T-cell (primary cell): ENCODE results near the gene TBC1D16. TPM values are rescaled to one million over a fixed set of nuclear protein-coding genes. Genes with fewer than 3 reads are reported as not detected.

Experiments
- ATAC-seq, 4 experiments: fragments of 200-7000 bp in 3 of 4; fragments of 150-1000 bp in 1 of 4; cut with Tn5 transposase; replicated peaks in 1 of 4; 1 replicate in 3 of 4; 2 replicates in 1 of 4; pipeline ENCODE4 v1.10.0; 2021; ENCODE audit warnings: moderate library complexity in 3 of 4, mild to moderate bottlenecking in 2 of 4, moderate number of reproducible peaks in 1 of 4
- CTCF ChIA-PET, 2 donors: fragments of 300-600 bp; sonication (Branson Sonifier 250); formaldehyde crosslinking; loops; one replicate each; lab custom pipeline; 2022; ENCODE audit warnings: antibody characterized with exemption in 2 of 2; lab: Charles Lee
- POLR2A ChIA-PET, 2 donors: fragments of 300-600 bp; sonication (Branson Sonifier 250); formaldehyde crosslinking; loops; one replicate each; lab custom pipeline; 2022; ENCODE audit warnings: antibody characterized with exemption in 2 of 2; lab: Charles Lee
- DNase-seq, 35 experiments: peaks; one replicate each; pipeline versions ENCODE4 v3.0.0 to v3.0.0-alpha.2; 2013 to 2023
- H3K27ac ChIP-seq: one replicate; pipeline ENCODE4 v1.5.1; 2013; ENCODE audit warnings: low read length
- H3K27me3 ChIP-seq, 2 experiments: replicated peaks in 1 of 2; 1 replicate in 1 of 2; 2 replicates in 1 of 2; pipeline versions ENCODE4 v1.6.1 to v1.7.0; 2013; ENCODE audit warnings: low read length in 1 of 2, mixed read lengths in 1 of 2; ENCODE audit not compliant: control insufficient read depth in 2 of 2, insufficient read depth in 2 of 2; ENCODE audit errors: extremely low read depth in 1 of 2
- H3K36me3 ChIP-seq, 2 donors: 1 replicate in 1 of 2; 2 replicates in 1 of 2; pipeline versions ENCODE4 v1.6.1 to v1.7.0; 2013; ENCODE audit warnings: low read length in 1 of 2; ENCODE audit not compliant: control insufficient read depth in 2 of 2, insufficient read depth in 1 of 2; ENCODE audit errors: extremely low read depth in 1 of 2
- H3K4me1 ChIP-seq, 2 experiments: 1 replicate in 1 of 2; 2 replicates in 1 of 2; pipeline versions ENCODE4 v1.6.1 to v1.7.0; 2013; ENCODE audit warnings: low read length in 2 of 2, mixed read lengths in 1 of 2; ENCODE audit not compliant: insufficient read depth in 2 of 2, control insufficient read depth in 1 of 2; ENCODE audit errors: extremely low read depth in 1 of 2
- H3K4me3 ChIP-seq, 2 donors: 1 replicate in 1 of 2; 2 replicates in 1 of 2; pipeline versions ENCODE4 v1.5.1 to v1.7.0; 2013; ENCODE audit warnings: mild to moderate bottlenecking in 2 of 2, low read length in 1 of 2, moderate library complexity in 1 of 2; ENCODE audit not compliant: control insufficient read depth in 1 of 2; ENCODE audit errors: extremely low read depth in 1 of 2
- H3K9me3 ChIP-seq: 2 replicates; pipeline ENCODE4 v1.7.0; 2013
- H3K27ac Mint-ChIP-seq, 2 donors: one replicate each; pipeline ENCODE4 v1.8.0; 2020 to 2021; ENCODE audit warnings: mild to moderate bottlenecking in 2 of 2, mixed read lengths in 2 of 2
- H3K27me3 Mint-ChIP-seq, 2 donors: one replicate each; pipeline ENCODE4 v1.8.0; 2021 to 2022; ENCODE audit warnings: mixed read lengths in 2 of 2
- H3K36me3 Mint-ChIP-seq: one replicate; pipeline ENCODE4 v1.8.0; 2021; ENCODE audit warnings: mixed read lengths
- H3K4me1 Mint-ChIP-seq, 3 donors: one replicate each; pipeline ENCODE4 v1.8.0; 2020 to 2022; ENCODE audit warnings: mixed read lengths in 3 of 3, mild to moderate bottlenecking in 1 of 3
- H3K4me3 Mint-ChIP-seq, 3 donors: one replicate each; pipeline ENCODE4 v1.8.0; 2020 to 2022; ENCODE audit warnings: mild to moderate bottlenecking in 3 of 3, mixed read lengths in 3 of 3, moderate library complexity in 3 of 3
- H3K9me3 Mint-ChIP-seq, 3 donors: one replicate each; pipeline ENCODE4 v1.8.0; 2020 to 2022; ENCODE audit warnings: mixed read lengths in 3 of 3
- WGBS: methylation state at CpG from one replicate; pipeline ENCODE4 v1.1.5; 2013; ENCODE audit warnings: missing lambda C conversion rate; ENCODE audit not compliant: insufficient coverage; 5-methylcytosine and 5-hydroxymethylcytosine counted together
- total RNA-seq, 35 experiments: library from RNA in 6 of 35; stranded (reverse) in 6 of 35; fragments of 120-200 nt in 1 of 35; gene quantifications; one replicate each; pipeline versions ENCODE4 v1.2.1 to v1.2.4 and lab custom pipeline; 2013 to 2026

TBC1D16 gene
- total RNA-seq, 5 donors from 2014 or later (not counting 1 experiment from before 2014, with no cell fraction given) = 1.9 to 6.1 (median 3.4) TPM

DNA sequence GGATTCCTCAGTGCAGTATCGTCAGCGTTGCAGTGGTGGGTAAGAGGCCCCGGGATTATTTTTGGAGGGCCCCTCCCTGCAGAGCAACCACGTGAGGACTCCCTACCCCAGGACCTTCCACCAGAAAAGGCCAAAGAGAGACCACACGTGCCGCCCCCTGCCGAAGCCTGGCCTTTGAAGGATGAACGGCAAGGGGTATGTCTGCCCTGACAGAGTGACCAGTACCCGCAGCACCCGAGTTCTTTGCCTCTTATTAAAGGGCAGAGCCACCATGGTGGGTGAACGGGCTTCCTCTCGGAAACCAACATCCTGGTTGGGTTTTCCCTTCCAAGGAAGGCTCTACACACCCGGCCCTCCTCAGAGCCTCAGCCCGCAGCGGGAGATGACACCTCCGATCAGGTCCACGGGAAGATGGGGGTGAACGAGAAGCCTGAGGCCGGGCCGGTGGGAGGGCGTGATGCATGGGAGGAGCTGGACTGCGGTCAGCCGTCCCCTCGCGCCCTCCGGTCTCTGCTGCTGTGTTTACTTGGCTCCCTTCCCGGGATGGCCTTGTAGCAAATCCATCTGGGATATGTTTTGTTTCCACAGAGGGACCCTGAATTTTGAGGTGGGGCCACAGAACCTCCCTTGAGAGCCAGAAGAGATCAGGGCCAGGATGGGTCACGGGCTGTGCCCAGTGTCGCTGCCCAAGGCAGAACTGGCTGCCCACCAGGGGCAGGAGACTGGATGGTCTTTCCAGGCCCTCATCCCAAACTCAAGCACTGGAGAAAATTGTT is 49.1 kb downstream of the TBC1D16 start:
- Histone ChIP-seq H3K4me3 (no peak overlapping the region), H3K36me3 (no peaks in the 10 kb centered on the region), H3K4me1 (peaks cover 0 to 12% of the 10 kb centered on the region in 2 experiments), H3K9me3 (no peaks in the 10 kb centered on the region), H3K27me3 (peaks cover 0 to 22% of the 10 kb centered on the region in 2 experiments), H3K27ac (no peak overlapping the region)
- Mint-ChIP-seq H3K27ac (no peak overlapping the region), H3K36me3 (no peaks in the 10 kb centered on the region), H3K4me3 (no peak overlapping the region), H3K27me3 (no peaks in the 10 kb centered on the region), H3K9me3 (no peaks in the 10 kb centered on the region), H3K4me1 (peaks cover 6 to 12% (median 8%) of the 10 kb centered on the region in 3 donors)
- CTCF ChIA-PET = interaction anchor here in 1 of 2 donors (1.0 kb wide), 1 partner anchor 16 kb away, joined by 4 read pairs; no protein-coding TSS in a partner anchor
- no peak for DNase-seq
- ATAC-seq = no peak
- POLR2A ChIA-PET = no interaction called here
- whole genome bisulfite sequencing = 93% methylated on average over 19 of the region's 29 CpGs

GRCh38 chr17:79985943-79986391 is 49.7 kb downstream of the TBC1D16 start:
- H3K9me3 ChIP-seq = no peaks in the 10 kb centered on the region
- DNase-seq (no peak), ATAC-seq (no peak)
- no peaks in the 10 kb centered on the region for H3K36me3 Mint-ChIP-seq
- CTCF ChIA-PET = interaction anchor here in 1 of 2 donors (1.0 kb wide), 1 partner anchor 16 kb away, joined by 4 read pairs; no protein-coding TSS in a partner anchor
- peaks cover 0 to 19% of the 10 kb centered on the region in 2 experiments for H3K27me3 ChIP-seq
- no peak overlapping the region for H3K27ac Mint-ChIP-seq
- H3K4me3 Mint-ChIP-seq = no peak overlapping the region
- no peaks in the 10 kb centered on the region for H3K27me3 Mint-ChIP-seq
- H3K4me1 Mint-ChIP-seq = peaks cover 4 to 8% (median 6%) of the 10 kb centered on the region in 3 donors
- H3K27ac ChIP-seq = no peak overlapping the region
- WGBS = 83% methylated on average over 15 of the region's 15 CpGs
- POLR2A ChIA-PET = no interaction called here
- no peak overlapping the region for H3K4me3 ChIP-seq
- no peaks in the 10 kb centered on the region for H3K36me3 ChIP-seq
- no peaks in the 10 kb centered on the region for H3K9me3 Mint-ChIP-seq
- peaks cover 0 to 7% of the 10 kb centered on the region in 2 experiments for H3K4me1 ChIP-seq

- Histone ChIP-seq H3K4me3 (no peak overlapping the region), H3K27ac (no peak overlapping the region), H3K9me3 (no peaks in the 10 kb centered on the region), H3K4me1 (peaks cover 0 to 4% of the 10 kb centered on the region in 2 experiments), H3K36me3 (no peaks in the 10 kb centered on the region), H3K27me3 (peaks cover 0 to 14% of the 10 kb centered on the region in 2 experiments)
- POLR2A ChIA-PET = no interaction called here
- CTCF ChIA-PET = interaction anchor here in 1 of 2 donors (1.0 kb wide), 1 partner anchor 15 kb away, joined by 4 read pairs; no protein-coding TSS in a partner anchor
- Mint-ChIP-seq H3K4me1 (peaks cover 0 to 8% (median 6%) of the 10 kb centered on the region in 3 donors), H3K27me3 (no peaks in the 10 kb centered on the region), H3K36me3 (no peaks in the 10 kb centered on the region), H3K9me3 (no peaks in the 10 kb centered on the region), H3K4me3 (no peak overlapping the region), H3K27ac (no peak overlapping the region)
- ATAC-seq (no peak), DNase-seq (no peak)
- WGBS = 93% methylated on average over 16 of the region's 17 CpGs
These were observed 50.2 kb downstream of the TBC1D16 start for GRCh38 chr17:79985361-79985942.

DNA sequence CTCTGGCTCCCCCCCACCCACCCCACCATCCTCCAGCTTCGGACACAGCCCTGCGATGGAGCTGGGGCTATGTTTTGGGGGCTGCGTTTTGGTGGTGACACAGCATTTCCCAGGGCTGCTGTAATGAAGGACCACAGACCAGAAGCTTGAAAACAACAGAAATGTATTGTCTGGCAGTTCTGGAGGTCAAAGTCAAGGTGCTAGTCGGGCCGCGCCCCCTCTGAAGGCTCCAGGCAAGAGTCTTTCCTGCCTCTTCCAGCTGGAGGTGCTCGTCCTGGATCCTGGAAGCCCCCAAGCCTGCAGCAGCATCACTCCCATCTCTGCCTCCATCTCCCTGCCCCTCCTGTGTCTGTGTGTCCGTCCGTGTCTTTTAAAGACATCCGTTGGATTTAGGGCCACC is 50.8 kb downstream of the TBC1D16 start:
- DNase-seq (no peak), ATAC-seq (no peak)
- peaks cover 0 to 14% of the 10 kb centered on the region in 2 experiments for H3K27me3 ChIP-seq
- no peak overlapping the region for H3K4me3 Mint-ChIP-seq
- POLR2A ChIA-PET = no interaction called here
- WGBS = 79% methylated on average over 8 of the region's 10 CpGs
- CTCF ChIA-PET = interaction anchor here in 1 of 2 donors (0.6 kb wide), 1 partner anchor 144 kb away, joined by 3 read pairs; no protein-coding TSS in a partner anchor
- no peak overlapping the region for H3K27ac Mint-ChIP-seq
- no peaks in the 10 kb centered on the region for H3K36me3 ChIP-seq
- H3K27ac ChIP-seq = no peak overlapping the region
- H3K4me3 ChIP-seq = no peak overlapping the region
- H3K4me1 Mint-ChIP-seq = peaks cover 0 to 8% (median 6%) of the 10 kb centered on the region in 3 donors
- H3K36me3 Mint-ChIP-seq = no peaks in the 10 kb centered on the region
- H3K9me3 Mint-ChIP-seq = no peaks in the 10 kb centered on the region
- no peaks in the 10 kb centered on the region for H3K9me3 ChIP-seq
- H3K27me3 Mint-ChIP-seq = no peaks in the 10 kb centered on the region
- peaks cover 0 to 4% of the 10 kb centered on the region in 2 experiments for H3K4me1 ChIP-seq

- Mint-ChIP-seq H3K9me3 (no peaks in the 10 kb centered on the region), H3K27me3 (no peaks in the 10 kb centered on the region), H3K36me3 (no peaks in the 10 kb centered on the region), H3K4me3 (no peak overlapping the region), H3K27ac (no peak overlapping the region), H3K4me1 (peaks cover 0 to 8% (median 6%) of the 10 kb centered on the region in 3 donors)
- no peak overlapping the region for H3K4me3 ChIP-seq
- no peaks in the 10 kb centered on the region for H3K36me3 ChIP-seq
- H3K4me1 ChIP-seq = peaks cover 0 to 4% of the 10 kb centered on the region in 2 experiments
- no peaks in the 10 kb centered on the region for H3K9me3 ChIP-seq
- no peak for DNase-seq
- no peak overlapping the region for H3K27ac ChIP-seq
- ChIA-PET POLR2A (no interaction called here), CTCF (interaction anchor here (0.6 kb wide), 3 partner anchors 15 to 143 kb away, joined by 3 read pairs; no protein-coding TSS in a partner anchor)
- peaks cover 0 to 12% of the 10 kb centered on the region in 2 experiments for H3K27me3 ChIP-seq
- WGBS = 100% methylated on average over 3 of the region's 5 CpGs
- ATAC-seq = no peak
These were observed 51.4 kb downstream of the TBC1D16 start for GRCh38 chr17:79984045-79984840.

DNA sequence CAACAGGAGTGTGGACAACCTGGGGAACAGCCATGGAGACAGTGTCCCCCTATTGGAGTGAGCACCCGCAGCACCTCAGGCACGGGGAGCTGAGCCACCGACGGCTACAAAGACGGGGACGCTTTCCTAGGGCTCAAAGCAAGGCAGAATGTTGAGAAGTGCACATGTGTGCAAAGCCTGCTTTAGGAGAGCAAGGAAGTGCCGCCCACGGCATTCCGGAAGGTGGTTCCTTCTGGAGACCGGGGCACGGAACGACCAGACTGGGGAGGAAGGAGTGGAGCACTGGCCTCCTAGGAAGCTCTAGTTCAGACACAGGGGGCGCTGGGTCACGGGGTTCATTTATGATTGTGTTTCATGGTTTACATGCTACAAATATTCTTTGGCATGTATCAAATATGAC is 52.2 kb downstream of the TBC1D16 start:
- 89% methylated on average over 12 of the region's 14 CpGs for WGBS
- H3K9me3 Mint-ChIP-seq = no peaks in the 10 kb centered on the region
- H3K4me3 Mint-ChIP-seq = no peak overlapping the region
- no peaks in the 10 kb centered on the region for H3K36me3 Mint-ChIP-seq
- H3K4me3 ChIP-seq = no peak overlapping the region
- no peaks in the 10 kb centered on the region for H3K27me3 Mint-ChIP-seq
- CTCF ChIA-PET = no interaction called here
- peaks cover 0 to 12% of the 10 kb centered on the region in 2 experiments for H3K27me3 ChIP-seq
- POLR2A ChIA-PET = no interaction called here
- no peaks in the 10 kb centered on the region for H3K36me3 ChIP-seq
- no peak overlapping the region for H3K27ac Mint-ChIP-seq
- peaks cover 0 to 8% (median 6%) of the 10 kb centered on the region in 3 donors for H3K4me1 Mint-ChIP-seq
- H3K9me3 ChIP-seq = no peaks in the 10 kb centered on the region
- no peak for ATAC-seq
- peaks cover 0 to 4% of the 10 kb centered on the region in 2 experiments for H3K4me1 ChIP-seq
- no peak overlapping the region for H3K27ac ChIP-seq
- no peak for DNase-seq
